Naive thymus-derived CD4-positive, alpha-beta T cell (primary cell): ENCODE results near the gene CGRRF1. TPM values are rescaled to one million over a fixed set of nuclear protein-coding genes. Genes with fewer than 3 reads are reported as not detected.

Experiments
- ATAC-seq: fragments of 150-1000 bp; cut with Tn5 transposase; 2 replicates; pipeline ENCODE4 v1.10.0; 2021; ENCODE audit warnings: mild to moderate bottlenecking, moderate library complexity
- CTCF ChIA-PET: fragments of 350-600 bp; sonication (Branson Sonifier 250); formaldehyde crosslinking; loops from one replicate; lab custom pipeline; 2021; ENCODE audit warnings: antibody characterized with exemption; lab: Charles Lee
- POLR2A ChIA-PET: fragments of 350-600 bp; sonication (Branson Sonifier 250); formaldehyde crosslinking; loops from one replicate; lab custom pipeline; 2021; ENCODE audit warnings: antibody characterized with exemption, inconsistent platforms; lab: Charles Lee
- DNase-seq, 9 donors: peaks; one replicate each; pipeline versions ENCODE4 v3.0.0 to v3.0.0-alpha.2; 2020 to 2022; ENCODE audit warnings: mixed read lengths in 1 of 9
- H3K27ac ChIP-seq: one replicate; pipeline ENCODE4 v1.7.0; 2013; ENCODE audit warnings: mild to moderate bottlenecking, low read depth, low read length, moderate library complexity
- H3K27me3 ChIP-seq, 2 donors: one replicate each; pipeline ENCODE4 v1.7.0; 2013; ENCODE audit warnings: low read length in 2 of 2, mild to moderate bottlenecking in 2 of 2, moderate library complexity in 2 of 2; ENCODE audit not compliant: control insufficient read depth in 2 of 2, insufficient read depth in 2 of 2
- H3K36me3 ChIP-seq, 3 experiments: 1 replicate in 2 of 3; 2 replicates in 1 of 3; pipeline ENCODE4 v1.7.0; 2013; ENCODE audit warnings: low read length in 3 of 3, mild to moderate bottlenecking in 3 of 3, moderate library complexity in 1 of 3; ENCODE audit not compliant: insufficient read depth in 3 of 3, control insufficient read depth in 2 of 3
- H3K4me1 ChIP-seq, 2 donors: one replicate each; pipeline ENCODE4 v1.7.0; 2013; ENCODE audit warnings: low read length in 2 of 2, mild to moderate bottlenecking in 2 of 2, moderate library complexity in 1 of 2; ENCODE audit not compliant: control insufficient read depth in 2 of 2, insufficient read depth in 2 of 2
- H3K4me3 ChIP-seq: 2 replicates; pipeline ENCODE4 v1.7.0; 2013; ENCODE audit warnings: mild to moderate bottlenecking, low read length
- H3K9me3 ChIP-seq, 3 experiments: 1 replicate in 2 of 3; 2 replicates in 1 of 3; pipeline ENCODE4 v1.7.0; 2013; ENCODE audit warnings: low read length in 3 of 3; ENCODE audit not compliant: control insufficient read depth in 2 of 3
- H3K27ac Mint-ChIP-seq, 9 donors: one replicate each; pipeline ENCODE4 v1.8.0; 2020 to 2022; ENCODE audit warnings: mixed read lengths in 9 of 9, mild to moderate bottlenecking in 8 of 9, moderate library complexity in 5 of 9, inconsistent platforms in 2 of 9
- H3K27me3 Mint-ChIP-seq, 5 donors: one replicate each; pipeline ENCODE4 v1.8.0; 2021 to 2022; ENCODE audit warnings: mixed read lengths in 5 of 5, mild to moderate bottlenecking in 1 of 5
- H3K36me3 Mint-ChIP-seq, 5 donors: one replicate each; pipeline ENCODE4 v1.8.0; 2020 to 2022; ENCODE audit warnings: mixed read lengths in 5 of 5, mild to moderate bottlenecking in 3 of 5, inconsistent platforms in 1 of 5
- H3K4me1 Mint-ChIP-seq, 7 donors: one replicate each; pipeline ENCODE4 v1.8.0; 2020 to 2022; ENCODE audit warnings: mixed read lengths in 7 of 7, mild to moderate bottlenecking in 3 of 7, inconsistent platforms in 1 of 7
- H3K4me3 Mint-ChIP-seq, 10 donors: one replicate each; pipeline ENCODE4 v1.8.0; 2020 to 2022; ENCODE audit warnings: mild to moderate bottlenecking in 10 of 10, mixed read lengths in 10 of 10, moderate library complexity in 6 of 10, inconsistent platforms in 2 of 10
- H3K9me3 Mint-ChIP-seq, 11 donors: one replicate each; pipeline ENCODE4 v1.8.0; 2020 to 2022; ENCODE audit warnings: mixed read lengths in 11 of 11, mild to moderate bottlenecking in 4 of 11, inconsistent platforms in 1 of 11, moderate library complexity in 1 of 11
- intact Hi-C, 2 donors: fragments of 100-400 bp; cut with micrococcal nuclease; formaldehyde crosslinking; loops; one replicate each; pipeline ENCODE4 v1.15.1; 2023
- polyA plus RNA-seq, 2 donors: library from polyadenylated mRNA; unstranded; fragments of 300-500 nt; fragmentation: Illumina TruSeq; gene quantifications; one replicate each; pipeline ENCODE4 v1.2.3, GENCODE V29; 2021
- total RNA-seq, 6 experiments: library from RNA in 5 of 6; stranded (reverse) in 5 of 6; gene quantifications; 1 replicate in 5 of 6; 2 replicates in 1 of 6; pipeline ENCODE4 v1.2.3 and lab custom pipeline; 2021 to 2026

CGRRF1 gene
- total and polyA plus RNA-seq, 7 experiments from 2014 or later = 11.2 to 24.1 (median 17.9) TPM

- ChIA-PET CTCF (interaction anchor here (1.1 kb wide), 1 partner anchor 13 kb away, joined by 3 read pairs; no protein-coding TSS in a partner anchor), POLR2A (no interaction called here)
- Histone ChIP-seq H3K9me3 (peaks cover 0 to 6% (median 0%) of the 10 kb centered on the region in 3 experiments), H3K4me3 (no peak overlapping the region), H3K27me3 (no peaks in the 10 kb centered on the region), H3K27ac (no peak overlapping the region), H3K4me1 (no peaks in the 10 kb centered on the region), H3K36me3 (peaks cover 0 to 2% (median 0%) of the 10 kb centered on the region in 3 experiments)
- Mint-ChIP-seq H3K27ac (peak overlapping the region in 1 of 9 donors; percentile 14), H3K4me3 (no peak overlapping the region), H3K36me3 (peaks cover 10 to 58% (median 17%) of the 10 kb centered on the region in 5 donors), H3K4me1 (no peaks in the 10 kb centered on the region), H3K27me3 (no peaks in the 10 kb centered on the region), H3K9me3 (peaks cover 2 to 10% (median 7%) of the 10 kb centered on the region in 11 donors)
- intact Hi-C loops = no loop called here
- DNase-seq (no peak), ATAC-seq (no peak)
Observed at GRCh38 chr14:54472315-54472714, 37.4 kb upstream of the CGRRF1 start.

- H3K27ac ChIP-seq = no peak overlapping the region
- no peak overlapping the region for H3K4me3 Mint-ChIP-seq
- H3K4me1 Mint-ChIP-seq = no peaks in the 10 kb centered on the region
- intact Hi-C loops = no loop called here
- H3K9me3 ChIP-seq = no peaks in the 10 kb centered on the region
- H3K27ac Mint-ChIP-seq = peak overlapping the region in 1 of 9 donors; percentile 69
- ChIA-PET CTCF (no interaction called here), POLR2A (interaction anchor here (1.6 kb wide), 1 partner anchor 9 kb away, joined by 4 read pairs; no protein-coding TSS in a partner anchor)
- DNase-seq (no peak), ATAC-seq (no peak)
- no peaks in the 10 kb centered on the region for H3K27me3 ChIP-seq
- H3K36me3 Mint-ChIP-seq = peaks cover 4 to 47% (median 18%) of the 10 kb centered on the region in 5 donors
- H3K4me1 ChIP-seq = no peaks in the 10 kb centered on the region
- peaks cover 0 to 17% (median 0%) of the 10 kb centered on the region in 3 experiments for H3K36me3 ChIP-seq
- no peaks in the 10 kb centered on the region for H3K27me3 Mint-ChIP-seq
- peaks cover 0 to 1% (median 0%) of the 10 kb centered on the region in 11 donors for H3K9me3 Mint-ChIP-seq
- no peak overlapping the region for H3K4me3 ChIP-seq
Observed at GRCh38 chr14:54474232-54474793, 35.4 kb upstream of the CGRRF1 start.

- H3K4me1 ChIP-seq = no peaks in the 10 kb centered on the region
- intact Hi-C loops = no loop called here
- no peak overlapping the region for H3K4me3 ChIP-seq
- peaks cover 0 to 1% (median 0%) of the 10 kb centered on the region in 11 donors for H3K9me3 Mint-ChIP-seq
- peaks cover 0 to 20% (median 0%) of the 10 kb centered on the region in 3 experiments for H3K36me3 ChIP-seq
- H3K27me3 Mint-ChIP-seq = no peaks in the 10 kb centered on the region
- DNase-seq (no peak), ATAC-seq (no peak)
- H3K36me3 Mint-ChIP-seq = peaks cover 4 to 45% (median 17%) of the 10 kb centered on the region in 5 donors
- no peaks in the 10 kb centered on the region for H3K27me3 ChIP-seq
- CTCF ChIA-PET = no interaction called here
- no peaks in the 10 kb centered on the region for H3K4me1 Mint-ChIP-seq
- H3K27ac ChIP-seq = no peak overlapping the region
- no peak overlapping the region for H3K4me3 Mint-ChIP-seq
- POLR2A ChIA-PET = no interaction called here
- peak overlapping the region in 3 of 9 donors; percentile 34 to 61 (median 46) for H3K27ac Mint-ChIP-seq
- no peaks in the 10 kb centered on the region for H3K9me3 ChIP-seq
Observed at GRCh38 chr14:54475187-54475899, 34.4 kb upstream of the CGRRF1 start.

GRCh38 chr14:54475911-54476310 lies 33.8 kb upstream of the CGRRF1 start:
- Histone ChIP-seq H3K27me3 (no peaks in the 10 kb centered on the region), H3K36me3 (peaks cover 0 to 23% (median 0%) of the 10 kb centered on the region in 3 experiments), H3K4me3 (no peak overlapping the region), H3K4me1 (no peaks in the 10 kb centered on the region), H3K27ac (no peak overlapping the region), H3K9me3 (no peaks in the 10 kb centered on the region)
- Mint-ChIP-seq H3K27ac (peak overlapping the region in 2 of 9 donors; percentile 34 to 61), H3K36me3 (peaks cover 4 to 43% (median 18%) of the 10 kb centered on the region in 5 donors), H3K4me1 (no peaks in the 10 kb centered on the region), H3K9me3 (peaks cover 0 to 1% (median 0%) of the 10 kb centered on the region in 11 donors), H3K4me3 (no peak overlapping the region), H3K27me3 (no peaks in the 10 kb centered on the region)
- ChIA-PET CTCF (no interaction called here), POLR2A (no interaction called here)
- no peak for DNase-seq
- intact Hi-C loops = no loop called here
- no peak for ATAC-seq

- H3K36me3 ChIP-seq = peaks cover 0 to 32% (median 9%) of the 10 kb centered on the region in 3 experiments
- no peak overlapping the region for H3K27ac Mint-ChIP-seq
Observed at GRCh38 chr14:54478636-54479215, 31.0 kb upstream of the CGRRF1 start.

GRCh38 chr14:54480830-54481562 lies 28.7 kb upstream of the CGRRF1 start:
- no peak for DNase-seq
- no peak overlapping the region for H3K27ac Mint-ChIP-seq
- H3K27me3 ChIP-seq = no peaks in the 10 kb centered on the region

More at GRCh38 chr14:54478636-54479215, 31.0 kb upstream of the CGRRF1 start:
- CTCF ChIA-PET = no interaction called here
- no peak overlapping the region for H3K4me3 Mint-ChIP-seq
- POLR2A ChIA-PET = interaction anchor here (0.8 to 1.0 kb wide), 2 partner anchors 11 to 31 kb away, joined by 3 read pairs; partner anchors contain the start of gene CGRRF1
- H3K4me1 ChIP-seq = peaks cover 0 to 3% of the 10 kb centered on the region in 2 donors
- H3K9me3 Mint-ChIP-seq = peaks cover 0 to 1% (median 0%) of the 10 kb centered on the region in 11 donors
- H3K36me3 Mint-ChIP-seq = peaks cover 10 to 36% (median 26%) of the 10 kb centered on the region in 5 donors
- ATAC-seq (no peak), DNase-seq (no peak)
- H3K4me1 Mint-ChIP-seq = peaks cover 7 to 15% (median 8%) of the 10 kb centered on the region in 7 donors
- H3K27me3 Mint-ChIP-seq = no peaks in the 10 kb centered on the region
- intact Hi-C loops = no loop called here
- H3K4me3 ChIP-seq = no peak overlapping the region
- H3K27me3 ChIP-seq = no peaks in the 10 kb centered on the region
- H3K27ac ChIP-seq = no peak overlapping the region
- H3K9me3 ChIP-seq = no peaks in the 10 kb centered on the region

More at GRCh38 chr14:54480830-54481562, 28.7 kb upstream of the CGRRF1 start:
- Histone ChIP-seq H3K9me3 (no peaks in the 10 kb centered on the region), H3K4me3 (no peak overlapping the region), H3K4me1 (peaks cover 0 to 3% of the 10 kb centered on the region in 2 donors), H3K27ac (no peak overlapping the region), H3K36me3 (peaks cover 0 to 33% (median 9%) of the 10 kb centered on the region in 3 experiments)
- H3K4me1 Mint-ChIP-seq = peaks cover 25 to 37% (median 29%) of the 10 kb centered on the region in 7 donors
- no peak for ATAC-seq
- H3K4me3 Mint-ChIP-seq = no peak overlapping the region
- POLR2A ChIA-PET = no interaction called here
- intact Hi-C loops = loop anchor here in 1 of 2 donors (10.0 kb wide), 1 partner anchor 424 kb away; the partner anchor contains the start of gene GCH1
- CTCF ChIA-PET = interaction anchor here (0.6 kb wide), 1 partner anchor 251 kb away, joined by 4 read pairs; no protein-coding TSS in a partner anchor
- H3K9me3 Mint-ChIP-seq = peaks cover 0 to 1% (median 0%) of the 10 kb centered on the region in 11 donors
- no peaks in the 10 kb centered on the region for H3K27me3 Mint-ChIP-seq
- H3K36me3 Mint-ChIP-seq = peaks cover 8 to 26% (median 18%) of the 10 kb centered on the region in 5 donors
